ENCODE measurements around the gene NOTCH3.

NOTCH3 gene

DNA sequence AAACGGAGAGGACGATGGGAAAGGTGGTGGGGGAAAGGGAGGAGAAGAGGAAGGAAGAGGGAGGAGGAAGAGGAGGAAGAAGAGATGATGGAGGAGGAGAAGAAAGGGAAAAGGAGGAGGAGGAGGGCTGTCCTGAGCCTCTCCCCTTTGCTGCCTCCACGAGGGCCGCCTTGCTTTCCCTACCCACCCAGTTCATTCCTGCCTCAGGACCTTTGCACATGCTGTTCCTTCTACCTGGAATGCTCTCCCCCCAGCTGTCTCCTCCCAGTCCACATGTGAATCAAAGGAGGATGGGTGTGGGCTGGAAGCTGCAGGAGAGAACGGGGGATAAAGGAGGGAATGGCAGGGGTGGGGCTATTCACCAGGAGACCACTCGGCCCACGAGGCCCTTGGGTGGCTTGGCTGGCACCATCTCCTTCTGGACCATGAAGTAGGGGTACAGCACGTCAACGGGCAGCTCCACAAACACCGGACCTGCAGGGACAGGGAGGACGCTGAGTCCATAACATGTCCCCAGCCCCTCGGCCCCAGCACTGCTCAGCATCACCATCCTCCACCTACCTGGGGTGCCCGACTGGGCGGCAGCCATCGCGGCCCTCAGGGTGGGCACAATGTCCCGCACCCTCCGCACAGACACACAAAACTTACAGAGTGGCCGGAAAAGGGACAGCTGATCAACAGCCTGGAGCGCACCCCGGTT lies 78.3 kb downstream of the NOTCH3 start:
- no peak for DNase-seq (ENCODE audit: low read depth)

DNA sequence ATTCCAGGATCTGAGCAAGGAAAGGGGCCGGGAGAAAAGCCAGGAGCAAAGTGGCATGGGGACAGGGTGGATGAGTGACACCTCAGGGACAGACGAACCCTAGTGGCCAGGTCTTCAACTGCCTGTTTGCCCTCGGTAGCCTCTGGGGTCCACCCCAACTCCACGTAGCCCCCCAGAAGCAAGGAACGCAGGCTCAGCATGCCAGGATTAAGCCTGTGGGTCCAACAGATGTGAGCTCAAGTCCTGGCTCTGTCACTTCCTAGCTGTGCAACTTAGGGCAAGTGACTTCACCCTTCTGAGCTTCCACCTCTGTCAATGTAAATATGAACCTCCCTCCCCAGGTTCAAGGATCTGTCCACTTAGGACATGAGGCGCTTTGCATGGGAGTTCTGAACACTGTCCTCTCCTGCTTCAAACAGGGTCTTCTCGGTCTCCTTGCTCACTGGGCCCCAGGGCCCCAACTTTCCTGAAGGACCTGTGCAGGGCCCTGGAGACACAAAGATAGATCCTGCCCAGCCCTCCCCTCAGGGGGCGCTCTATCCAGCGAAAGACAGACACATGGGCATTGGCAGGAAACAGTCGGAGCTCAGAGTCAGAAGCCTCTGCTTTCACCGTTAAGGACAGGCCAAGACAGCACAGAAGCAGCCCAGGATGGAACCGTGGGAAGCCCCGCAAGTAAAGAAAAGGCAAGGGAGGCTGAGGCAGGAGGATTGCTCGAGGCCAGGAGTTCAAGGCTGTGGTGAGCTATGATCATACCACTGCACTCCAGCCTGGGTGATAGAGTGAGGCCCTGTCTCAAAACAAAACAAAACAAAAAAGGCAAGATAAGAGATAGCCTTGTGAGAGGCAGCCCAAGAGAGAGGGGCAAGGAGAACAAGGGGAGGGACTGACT lies 80.4 kb downstream of the NOTCH3 start:
- DNase-seq (ENCODE audit: low read depth), result no peak

DNA sequence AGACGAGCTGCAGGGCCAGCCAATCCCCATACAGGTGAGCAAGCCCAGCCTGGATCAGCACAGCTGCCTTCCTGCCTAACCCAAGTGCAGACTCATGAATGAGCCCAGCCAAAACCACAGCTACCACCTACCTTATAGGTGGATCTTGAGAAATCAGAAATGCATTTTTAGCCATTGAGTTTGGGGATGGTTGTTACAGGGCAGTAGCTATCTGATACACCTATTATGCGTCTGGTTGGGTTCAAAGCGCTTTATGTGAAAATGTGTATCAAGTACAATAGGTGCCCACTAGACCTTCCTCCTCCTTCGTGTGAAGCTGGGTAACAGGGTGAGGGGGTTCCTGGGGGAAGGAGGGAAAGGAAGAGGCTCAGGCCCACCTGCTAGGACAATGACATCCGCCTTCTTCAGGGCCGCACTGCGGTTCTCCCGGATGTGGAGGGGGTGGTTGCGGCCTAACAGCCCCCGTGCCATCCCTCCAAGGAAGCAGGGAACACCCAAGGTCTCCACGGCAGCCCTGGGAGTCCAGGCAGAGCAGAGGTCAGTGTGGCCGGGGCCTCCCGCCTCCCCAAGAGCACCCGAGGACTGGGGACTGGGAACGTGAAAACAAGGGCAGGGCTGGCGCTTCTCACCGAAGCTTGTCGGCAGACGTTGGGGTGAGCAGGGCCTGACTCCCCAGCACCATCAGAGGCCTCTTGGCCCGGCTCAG lies 81.9 kb downstream of the NOTCH3 start:
- no peak for DNase-seq (ENCODE audit: low read depth)

DNA sequence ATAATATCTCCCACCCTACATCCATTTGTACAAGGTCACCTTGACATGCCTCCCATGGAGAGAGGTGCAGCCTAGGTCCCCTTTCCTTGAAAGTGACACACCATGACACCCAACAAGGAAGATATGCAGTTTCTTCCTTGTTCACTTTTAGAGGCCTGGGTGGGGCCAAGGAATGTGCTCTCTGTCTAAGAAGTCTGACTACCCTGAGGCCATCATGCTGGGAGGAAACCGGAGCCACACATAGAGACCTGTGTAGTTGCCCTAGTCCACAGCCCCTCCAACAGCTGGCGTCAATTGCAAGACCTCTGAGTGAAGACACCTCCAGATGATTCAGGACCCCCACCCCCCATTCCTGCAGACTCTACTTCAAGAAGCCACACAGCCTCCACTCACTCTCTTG lies 82.5 kb downstream of the NOTCH3 start:
- no peak for DNase-seq (ENCODE audit: low read depth)

DNA sequence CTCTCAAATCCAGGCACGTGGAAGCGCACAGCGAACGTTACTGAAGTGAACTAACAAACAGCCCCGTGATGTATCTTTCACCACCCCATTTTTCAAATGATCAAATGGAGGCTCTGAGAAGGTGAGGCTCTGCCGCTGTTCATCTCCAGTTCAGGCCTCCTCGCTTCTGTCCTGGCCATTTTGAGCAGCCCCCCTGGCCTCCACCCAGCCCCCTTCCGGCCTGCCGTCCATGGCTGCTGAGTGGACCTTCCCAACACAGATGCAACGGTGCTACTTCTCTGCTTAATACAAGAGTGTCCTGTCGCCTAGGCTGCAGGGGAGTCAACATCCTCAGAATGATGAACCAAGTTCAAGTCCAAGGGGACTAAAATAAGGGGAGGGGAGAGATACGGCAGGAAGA lies 83.9 kb downstream of the NOTCH3 start:
- DNase-seq (ENCODE audit: low read depth), result no peak

DNA sequence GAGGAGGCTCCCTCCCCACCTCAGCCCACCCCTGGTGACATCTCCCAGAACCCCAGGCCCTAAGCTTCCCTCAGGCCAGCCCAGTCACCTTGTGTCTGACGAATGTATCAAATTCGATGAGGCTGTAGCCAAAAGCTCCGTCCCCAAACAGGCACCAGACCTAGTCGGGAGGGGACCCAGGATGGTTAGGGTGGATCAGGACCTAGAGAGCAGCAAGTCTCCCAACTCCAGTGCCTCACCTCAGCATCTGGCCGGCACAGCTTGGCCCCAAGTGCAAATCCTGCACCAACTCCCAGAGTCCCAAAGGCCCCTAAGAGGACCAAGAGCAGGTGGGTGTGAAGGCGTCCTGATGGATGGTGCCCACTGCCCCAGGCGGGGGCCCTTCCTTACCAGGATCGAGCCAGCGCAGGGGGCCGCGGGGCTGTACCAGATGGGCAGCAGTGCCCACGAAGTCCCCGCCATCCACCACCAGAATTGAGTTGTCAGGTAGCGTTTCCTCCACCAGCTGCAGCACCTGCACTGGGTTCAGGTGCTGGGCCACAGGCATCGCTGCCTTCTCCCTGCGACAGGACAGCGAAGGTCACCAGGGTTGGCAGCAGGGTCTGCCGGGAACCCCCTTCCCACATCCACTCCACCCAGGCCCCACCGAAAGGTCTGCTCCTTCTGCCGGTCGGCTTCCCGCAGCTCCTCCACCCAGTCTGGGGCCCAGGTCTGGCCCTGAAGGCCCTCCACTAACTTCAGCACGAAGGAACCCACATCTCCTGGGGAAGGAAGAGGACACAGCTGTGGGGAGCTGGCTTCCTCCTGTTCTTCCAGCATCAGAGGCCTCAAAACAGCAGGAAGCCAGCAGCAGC lies 84.8 kb downstream of the NOTCH3 start:
- no peak for DNase-seq (ENCODE audit: low read depth)

DNA sequence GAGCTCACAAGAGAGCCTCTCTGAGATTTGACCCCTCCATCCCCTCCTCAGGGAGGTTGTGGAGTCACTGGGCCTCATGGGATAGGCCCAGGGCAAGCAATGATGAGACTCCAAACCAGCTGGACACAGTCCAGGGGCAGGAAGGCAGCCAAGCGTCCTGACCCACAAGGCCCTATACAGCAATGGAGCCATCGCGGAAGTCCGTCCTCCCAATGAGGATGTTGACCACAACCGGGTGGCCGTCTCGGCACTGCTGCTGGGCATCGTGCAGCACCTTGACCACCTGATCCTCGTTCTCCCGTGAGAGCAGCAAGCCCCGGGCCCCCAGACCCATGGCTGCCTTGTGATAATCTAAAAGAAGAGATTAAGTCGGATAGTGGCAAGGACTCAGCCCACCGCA lies 85.7 kb downstream of the NOTCH3 start:
- no peak for DNase-seq (ENCODE audit: low read depth)

DNA sequence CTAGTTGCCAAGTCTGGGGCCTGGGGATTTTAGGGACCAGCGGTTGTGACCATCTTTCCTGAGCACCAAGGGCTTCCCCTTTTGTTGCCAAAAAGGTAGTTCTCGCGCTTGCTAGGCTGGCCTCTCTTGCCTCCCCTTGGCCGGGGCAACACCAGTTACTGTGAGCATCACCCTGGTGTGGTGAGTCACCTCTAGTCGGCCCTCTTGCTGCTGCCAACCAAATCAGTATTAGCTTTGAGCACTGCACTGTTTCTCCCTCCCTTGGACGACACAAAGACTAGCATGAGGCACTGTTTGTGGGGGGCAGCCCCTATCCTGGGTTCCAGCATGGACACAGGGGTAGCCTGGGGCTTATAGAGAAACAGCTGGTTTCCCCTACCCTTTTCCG lies 86.6 kb downstream of the NOTCH3 start:
- no peak for DNase-seq (ENCODE audit: low read depth)

DNA sequence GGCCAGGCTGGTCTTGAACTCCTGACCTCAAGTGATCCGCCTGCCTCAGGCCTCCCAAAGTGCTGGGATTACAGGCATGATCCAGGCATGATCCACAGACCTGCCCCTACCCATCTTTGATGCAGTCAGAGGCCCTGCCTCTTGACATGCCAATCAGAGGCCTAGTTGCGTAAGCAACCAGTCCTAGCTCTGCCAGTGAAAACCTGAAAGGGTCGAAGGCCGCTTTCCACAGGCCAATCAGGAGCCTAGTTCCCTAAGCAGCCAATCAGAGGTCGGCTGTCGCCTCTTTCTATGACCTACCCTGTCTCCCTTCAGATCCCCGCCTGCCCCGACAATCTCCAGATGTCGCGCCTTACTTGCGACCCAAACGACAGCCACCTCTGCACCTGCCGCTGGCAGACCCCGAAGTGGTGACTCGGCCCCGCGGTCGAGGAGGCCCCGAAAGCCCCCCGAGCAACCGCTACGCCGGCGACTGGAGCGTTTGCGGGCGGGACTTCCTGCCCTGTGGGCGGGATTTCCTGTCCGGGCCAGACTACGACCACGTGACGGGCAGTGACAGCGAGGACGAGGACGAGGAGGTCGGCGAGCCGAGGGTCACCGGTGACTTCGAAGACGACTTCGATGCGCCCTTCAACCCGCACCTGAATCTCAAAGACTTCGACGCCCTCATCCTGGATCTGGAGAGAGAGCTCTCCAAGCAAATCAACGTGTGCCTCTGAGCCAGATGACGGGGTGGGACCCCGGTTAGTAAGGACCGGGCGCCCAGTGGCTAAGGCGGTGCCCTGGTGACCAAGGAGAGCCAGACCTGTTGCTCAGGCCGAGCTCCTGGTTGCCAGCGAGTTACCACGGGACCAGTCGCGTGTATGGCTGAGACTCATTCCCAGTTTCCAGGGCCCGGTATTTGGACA lies 87.3 kb downstream of the NOTCH3 start:
- DNase-seq (ENCODE audit: low read depth), result no peak

DNA sequence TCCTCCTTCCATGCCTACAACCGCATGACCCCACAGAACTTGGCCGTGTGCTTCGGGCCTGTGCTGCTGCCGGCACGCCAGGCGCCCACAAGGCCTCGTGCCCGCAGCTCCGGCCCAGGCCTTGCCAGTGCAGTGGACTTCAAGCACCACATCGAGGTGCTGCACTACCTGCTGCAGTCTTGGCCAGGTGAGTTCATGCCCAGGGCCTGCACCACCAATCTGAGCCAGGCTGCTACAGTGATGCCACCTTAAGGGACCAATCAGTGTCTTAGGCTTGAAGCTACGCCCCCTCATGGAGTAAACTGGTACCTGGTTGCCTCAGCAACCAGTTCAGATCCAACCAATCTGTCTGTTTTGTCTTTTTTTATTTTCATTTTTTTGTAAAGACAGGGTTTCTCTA lies 88.4 kb downstream of the NOTCH3 start:
- DNase-seq (ENCODE audit: low read depth), result no peak

DNA sequence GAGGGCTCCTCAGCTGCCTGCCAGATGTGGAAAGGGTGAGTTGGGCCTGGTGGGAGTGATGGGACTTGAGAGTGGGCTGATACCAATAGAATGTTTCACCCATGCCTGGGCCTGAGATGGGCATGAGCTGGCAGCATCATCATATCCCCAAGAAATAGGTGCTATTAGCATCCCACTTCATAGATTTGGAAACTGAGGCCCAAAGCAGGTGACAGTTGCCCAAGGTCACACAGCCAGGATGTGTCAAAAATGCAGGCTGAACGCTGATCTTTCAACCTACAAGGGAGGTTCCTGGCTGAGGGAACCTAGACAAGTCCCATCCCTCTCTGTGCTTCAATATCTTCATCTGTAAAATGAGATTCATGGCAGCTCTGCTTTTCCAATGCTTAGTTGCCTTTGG lies 89.0 kb downstream of the NOTCH3 start:
- DNase-seq (ENCODE audit: low read depth), result no peak

DNA sequence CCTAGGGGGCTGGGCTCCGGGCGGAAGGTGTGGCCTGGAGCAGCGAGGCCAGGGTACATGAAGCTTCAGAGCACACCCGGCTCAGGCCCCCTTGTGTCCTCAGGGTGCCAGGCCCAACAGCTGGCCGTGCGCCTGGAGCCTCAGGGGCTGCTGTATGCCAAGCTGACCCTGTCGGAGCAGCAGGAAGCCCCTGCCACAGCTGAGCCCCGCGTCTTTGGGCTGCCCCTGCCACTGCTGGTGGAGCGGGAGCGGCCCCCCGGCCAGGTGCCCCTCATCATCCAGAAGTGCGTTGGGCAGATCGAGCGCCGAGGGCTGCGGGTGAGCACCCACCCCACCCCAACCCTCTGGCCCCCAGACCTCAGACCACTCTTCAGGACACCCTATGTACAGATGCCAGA lies 90.4 kb downstream of the NOTCH3 start:
- DNase-seq (ENCODE audit: low read depth), result no peak

DNA sequence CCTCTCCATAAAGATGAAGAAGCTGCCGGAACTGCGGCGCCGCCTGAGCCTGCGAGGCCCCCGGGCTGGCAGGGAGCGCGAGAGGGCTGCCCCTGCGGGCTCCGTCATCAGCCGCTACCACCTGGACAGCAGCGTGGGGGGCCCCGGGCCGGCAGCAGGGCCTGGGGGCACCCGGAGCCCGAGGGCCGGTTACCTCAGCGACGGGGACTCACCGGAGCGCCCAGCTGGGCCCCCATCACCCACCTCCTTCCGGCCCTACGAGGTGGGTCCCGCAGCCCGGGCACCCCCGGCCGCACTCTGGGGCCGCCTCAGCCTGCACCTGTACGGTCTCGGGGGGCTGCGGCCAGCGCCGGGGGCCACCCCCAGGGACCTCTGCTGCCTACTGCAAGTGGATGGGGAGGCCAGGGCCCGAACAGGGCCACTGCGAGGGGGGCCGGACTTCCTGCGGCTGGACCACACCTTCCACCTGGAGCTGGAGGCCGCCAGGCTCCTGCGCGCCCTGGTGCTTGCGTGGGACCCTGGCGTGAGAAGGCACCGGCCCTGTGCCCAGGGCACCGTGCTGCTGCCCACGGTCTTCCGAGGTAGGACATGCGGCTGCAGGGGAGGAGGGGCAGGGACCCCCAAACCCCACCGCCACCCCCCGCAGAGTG lies 90.9 kb downstream of the NOTCH3 start:
- DNase-seq (ENCODE audit: low read depth), result no peak
